Epithelial cell of prostate (primary cell): ENCODE measurements around the gene FCGBP.

ENCODE experiments used
- DNase-seq: peaks from one replicate; pipeline ENCODE4 v3.0.0-alpha.2; 2011; ENCODE audit warnings: low read depth, low spot score
- H3K27ac ChIP-seq: fragments of 450-650 bp; 2 replicates; pipeline ENCODE4 v1.5.1; 2017; ENCODE audit warnings: mild to moderate bottlenecking

Gene FCGBP

GRCh38 chr19:39949026-39949747, 14.8 kb upstream of the FCGBP start:
- DNase-seq, result no peak
- H3K27ac ChIP-seq, result no peak overlapping the region

DNA sequence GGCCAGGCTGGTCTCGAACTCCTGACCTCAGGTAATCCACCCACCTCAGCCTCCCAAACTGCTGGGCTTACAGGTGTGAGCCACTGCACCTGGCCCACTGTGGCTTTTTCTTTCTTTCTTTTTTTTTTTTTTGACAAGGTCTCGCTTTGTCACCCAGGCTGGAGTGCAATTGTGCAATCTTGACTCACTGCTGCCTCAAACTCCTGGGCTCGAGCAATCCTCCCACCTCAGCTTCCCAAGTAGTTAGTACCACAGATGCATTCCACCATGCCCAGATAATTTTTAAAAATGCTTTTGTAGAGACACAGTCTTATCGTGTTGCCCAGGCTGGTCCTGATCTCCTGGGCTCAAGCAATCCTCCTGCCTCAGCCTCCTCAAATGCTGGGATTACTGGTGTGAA, 12.1 kb upstream of the FCGBP start:
- no peak overlapping the region for H3K27ac ChIP-seq

GRCh38 chr19:39943586-39943985, 9.2 kb upstream of the FCGBP start:
- H3K27ac ChIP-seq, result peak overlapping the region; percentile 47
- no peak for DNase-seq

More for the DNA sequence above, 12.1 kb upstream of the FCGBP start:
- DNase-seq, result no peak

- H3K27ac ChIP-seq, result no peak overlapping the region
- DNase-seq, result no peak
Measured at GRCh38 chr19:39942366-39942730, 7.9 kb upstream of the FCGBP start.

GRCh38 chr19:39941615-39942365, 7.4 kb upstream of the FCGBP start:
- H3K27ac ChIP-seq, result no peak overlapping the region
- no peak for DNase-seq

- H3K27ac ChIP-seq, result no peak overlapping the region
- DNase-seq, result no peak
Measured at GRCh38 chr19:39941151-39941550, 6.7 kb upstream of the FCGBP start.

DNA sequence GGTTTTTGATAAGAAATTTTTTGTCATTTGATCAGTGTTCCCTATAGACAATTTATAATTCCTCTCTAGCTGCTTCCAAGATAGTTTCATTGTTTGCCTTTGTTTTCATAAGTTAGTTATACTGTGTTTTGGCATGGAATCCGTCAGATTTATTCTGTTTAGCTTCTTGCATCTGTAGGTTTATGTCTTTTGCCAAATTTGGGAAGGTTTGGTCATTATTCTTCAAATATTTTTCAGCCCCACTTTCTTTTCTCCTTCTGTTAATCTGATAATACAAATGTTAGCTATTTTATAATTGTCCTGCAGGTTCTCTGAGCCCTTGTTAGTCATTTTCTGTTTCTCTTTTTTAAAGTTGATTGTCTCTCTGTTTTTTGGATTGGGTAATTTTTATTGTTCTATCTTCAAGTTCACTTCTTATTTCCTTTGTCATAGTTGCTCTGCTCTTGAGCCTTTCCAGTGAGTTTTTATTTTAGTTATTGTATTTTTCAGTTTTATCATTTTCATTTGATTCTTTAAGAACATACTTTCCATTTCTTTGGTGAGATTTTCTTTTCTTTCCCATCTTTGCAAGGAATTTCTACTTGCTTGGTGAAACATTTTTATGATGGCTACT, 5.9 kb upstream of the FCGBP start:
- H3K27ac ChIP-seq, result no peak overlapping the region

DNA sequence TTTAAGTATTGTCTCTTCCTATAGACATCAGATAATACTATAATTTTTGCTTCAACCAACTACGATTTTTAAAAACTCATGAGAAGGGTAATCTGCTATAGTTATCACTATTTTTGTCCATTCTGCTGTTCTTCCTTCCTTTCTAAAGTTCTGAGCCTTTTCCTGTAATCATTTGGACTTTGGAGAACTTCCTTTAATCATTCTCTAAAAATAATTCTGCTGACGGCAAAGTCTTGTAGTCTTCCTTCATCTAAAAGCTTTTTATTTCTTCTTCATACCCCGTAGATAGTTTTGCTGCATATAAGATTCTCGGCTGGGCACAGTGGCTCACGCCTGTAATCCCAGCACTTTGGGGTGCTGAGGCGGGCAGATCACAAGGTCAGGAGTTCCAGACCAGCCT, 5.1 kb upstream of the FCGBP start:
- no peak overlapping the region for H3K27ac ChIP-seq
- DNase-seq, result no peak

More for the DNA sequence above, 5.9 kb upstream of the FCGBP start:
- no peak for DNase-seq

GRCh38 chr19:39937787-39938186, 3.4 kb upstream of the FCGBP start:
- no peak for DNase-seq
- no peak overlapping the region for H3K27ac ChIP-seq

DNA sequence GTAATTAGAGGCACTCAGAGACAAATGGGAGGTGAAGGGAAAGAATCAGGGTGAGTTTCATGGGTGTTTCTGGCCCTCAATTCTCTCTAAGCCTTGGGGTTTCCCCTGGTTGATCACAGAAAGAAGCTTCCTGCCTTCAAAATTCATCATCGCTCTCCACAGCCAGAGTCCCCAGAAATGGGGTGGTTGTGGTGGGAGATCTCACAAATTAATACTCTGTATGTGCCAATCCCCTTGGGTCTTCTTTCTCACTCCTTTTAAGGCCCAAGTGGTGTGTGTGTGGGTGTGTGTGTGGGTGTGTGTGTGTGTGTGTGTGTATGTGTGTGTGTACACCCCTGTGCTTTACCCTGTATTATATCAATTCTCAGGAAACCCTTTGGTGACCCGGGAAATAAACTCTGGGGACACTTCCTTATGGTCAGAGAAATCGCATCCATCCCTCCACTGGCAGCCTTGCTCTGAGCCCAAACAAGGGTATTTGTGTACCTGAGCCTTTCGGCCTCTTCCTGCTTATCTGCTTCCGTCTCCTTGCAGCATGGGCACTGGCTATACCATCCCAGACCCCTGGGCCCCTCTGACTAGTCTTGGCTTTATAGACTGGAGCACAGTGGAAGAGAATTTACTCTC, 2.8 kb upstream of the FCGBP start:
- DNase-seq, result no peak
- H3K27ac ChIP-seq, result no peak overlapping the region

GRCh38 chr19:39936622-39937021, 2.2 kb upstream of the FCGBP start:
- no peak overlapping the region for H3K27ac ChIP-seq
- no peak for DNase-seq

DNA sequence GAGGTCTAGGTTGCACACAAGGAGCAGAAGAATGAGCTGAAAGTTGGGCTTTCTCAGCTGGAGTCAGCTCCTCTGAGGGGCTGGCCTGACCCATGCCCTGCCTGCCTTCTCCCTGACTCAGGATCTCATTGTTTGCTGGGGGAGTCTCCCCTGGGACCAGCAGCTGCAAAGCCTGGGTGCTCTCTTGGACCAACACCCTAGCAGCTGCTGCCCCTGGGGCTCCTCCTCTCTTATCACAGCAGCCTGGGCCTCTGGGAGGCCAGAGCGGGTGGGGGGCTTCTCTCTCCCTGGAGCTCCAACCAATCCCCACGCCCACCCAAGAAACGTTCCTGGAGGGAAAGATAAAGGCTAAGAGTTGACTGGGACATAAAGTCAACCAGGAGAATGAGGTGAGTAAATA, 1.6 kb upstream of the FCGBP start:
- no peak for DNase-seq
- no peak overlapping the region for H3K27ac ChIP-seq

DNA sequence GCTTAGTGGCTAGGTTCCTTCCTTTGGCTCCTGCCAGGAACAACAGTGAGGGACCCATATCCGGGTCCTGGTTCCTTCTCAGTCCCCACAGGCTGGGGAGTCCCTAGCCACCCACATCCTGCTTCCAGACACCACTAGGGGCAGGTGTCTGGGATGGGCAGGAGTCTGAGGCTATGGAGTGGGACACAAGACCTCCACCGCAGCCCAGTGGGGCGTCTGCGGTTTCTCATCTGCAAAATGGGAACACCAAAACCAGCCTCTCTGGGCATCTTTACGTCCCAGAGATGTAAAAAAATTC, 879 bp upstream of the FCGBP start:
- no peak for DNase-seq
- H3K27ac ChIP-seq, result no peak overlapping the region

- no peak overlapping the region for H3K27ac ChIP-seq
- DNase-seq, result no peak
Measured at GRCh38 chr19:39929750-39930149, 4.7 kb downstream of the FCGBP start.

DNA sequence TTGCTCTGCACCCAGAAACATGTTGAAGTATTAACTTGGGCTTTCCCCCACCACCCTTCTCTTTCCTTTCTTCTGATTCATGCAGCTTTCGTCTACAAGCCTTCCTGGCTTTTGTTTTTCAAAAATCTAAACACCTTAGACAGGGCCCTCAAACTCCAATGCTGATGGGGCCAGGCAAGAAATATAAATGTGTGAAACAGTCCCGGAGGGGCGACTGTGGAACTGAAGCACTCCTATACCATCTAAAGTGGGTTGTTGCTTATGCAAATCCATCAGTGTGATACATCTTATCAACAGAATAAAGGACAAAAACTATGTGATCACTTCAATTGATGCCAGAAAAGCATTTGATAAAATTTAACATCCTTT, 6.1 kb downstream of the FCGBP start:
- no peak for DNase-seq
- H3K27ac ChIP-seq, result no peak overlapping the region

- DNase-seq, result no peak
- H3K27ac ChIP-seq, result no peak overlapping the region
Measured at GRCh38 chr19:39927524-39928356, 6.7 kb downstream of the FCGBP start.

- no peak for DNase-seq
- no peak overlapping the region for H3K27ac ChIP-seq
Measured at GRCh38 chr19:39927076-39927475, 7.4 kb downstream of the FCGBP start.

- DNase-seq, result no peak
- H3K27ac ChIP-seq, result no peak overlapping the region
Measured at GRCh38 chr19:39926170-39926760, 8.2 kb downstream of the FCGBP start.

- no peak for DNase-seq
- H3K27ac ChIP-seq, result no peak overlapping the region
Measured at GRCh38 chr19:39924952-39925351, 9.5 kb downstream of the FCGBP start.

- DNase-seq, result no peak
- no peak overlapping the region for H3K27ac ChIP-seq
Measured at GRCh38 chr19:39924389-39924788, 10.0 kb downstream of the FCGBP start.
